ENCODE data around the gene SF3A1.

The SF3A1 gene

GRCh38 chr22:30373331-30374325 lies 16.9 kb upstream of the SF3A1 start:
- no peak for TF ChIP-seq CTCF (IDR thresholded peaks at IDR 0.05; ENCODE audit: control insufficient read depth, insufficient read depth, low read depth, low read length, missing control alignments)
- H3K4me3 ChIP-seq (ENCODE audit: control insufficient read depth, low read depth, low read length): no peak overlapping the region
- no peak for DNase-seq (ENCODE audit: low read depth)

- no peak for DNase-seq (ENCODE audit: low read depth)
- no peak for TF ChIP-seq CTCF (IDR thresholded peaks at IDR 0.05; ENCODE audit: control insufficient read depth, insufficient read depth, low read depth, low read length, missing control alignments)
These were observed 16.2 kb upstream of the SF3A1 start for GRCh38 chr22:30372915-30373314.

GRCh38 chr22:30371981-30372380 lies 15.3 kb upstream of the SF3A1 start:
- no peak overlapping the region for H3K4me3 ChIP-seq (ENCODE audit: control insufficient read depth, low read depth, low read length)
- no peak for DNase-seq (ENCODE audit: low read depth)
- TF ChIP-seq CTCF (IDR thresholded peaks at IDR 0.05; ENCODE audit: control insufficient read depth, insufficient read depth, low read depth, low read length, missing control alignments): no peak

More at GRCh38 chr22:30372915-30373314, 16.2 kb upstream of the SF3A1 start:
- H3K4me3 ChIP-seq (ENCODE audit: control insufficient read depth, low read depth, low read length): no peak overlapping the region

- no peak for DNase-seq (ENCODE audit: low read depth)
- H3K4me3 ChIP-seq (ENCODE audit: control insufficient read depth, low read depth, low read length): no peak overlapping the region
- no peak for TF ChIP-seq CTCF (IDR thresholded peaks at IDR 0.05; ENCODE audit: control insufficient read depth, insufficient read depth, low read depth, low read length, missing control alignments)
These were observed 14.6 kb upstream of the SF3A1 start for GRCh38 chr22:30371321-30371720.

- no peak for TF ChIP-seq CTCF (IDR thresholded peaks at IDR 0.05; ENCODE audit: control insufficient read depth, insufficient read depth, low read depth, low read length, missing control alignments)
- H3K4me3 ChIP-seq (ENCODE audit: control insufficient read depth, low read depth, low read length): no peak overlapping the region
- DNase-seq (ENCODE audit: low read depth): no peak
These were observed 14.0 kb upstream of the SF3A1 start for GRCh38 chr22:30370641-30371230.

GRCh38 chr22:30368420-30368819 lies 11.7 kb upstream of the SF3A1 start:
- H3K4me3 ChIP-seq (ENCODE audit: control insufficient read depth, low read depth, low read length): no peak overlapping the region
- DNase-seq (ENCODE audit: low read depth): no peak
- TF ChIP-seq CTCF (IDR thresholded peaks at IDR 0.05; ENCODE audit: control insufficient read depth, insufficient read depth, low read depth, low read length, missing control alignments): no peak
